SHP77 treated with DMSO at 0.1 percent for 48 hours (cell line): ENCODE results near the gene ITGB2.
"Not testable (repeated sequence)": the region's sequence is repeated elsewhere in the genome, so short reads cannot be mapped to it uniquely, and the experiment has no call there.

Experiments
- DNase-seq: peaks from one replicate; lab custom pipeline; 2025; lab: John Stamatoyannopoulos, UW

ITGB2 gene

GRCh38 chr21:44940116-44940631 is 19.5 kb upstream of the ITGB2 start:
- no peak for DNase-seq

GRCh38 chr21:44939532-44940115 is 18.9 kb upstream of the ITGB2 start, which contains the start of gene SLX9:
Gene SLX9 (plus strand): TSS chr21:44940029. CDS start chr21:44940058, 29 bp downstream.
- DNase-seq: peak; percentile 32

- DNase-seq: no peak
Observed at GRCh38 chr21:44938772-44939531, 18.3 kb upstream of the ITGB2 start.

DNA sequence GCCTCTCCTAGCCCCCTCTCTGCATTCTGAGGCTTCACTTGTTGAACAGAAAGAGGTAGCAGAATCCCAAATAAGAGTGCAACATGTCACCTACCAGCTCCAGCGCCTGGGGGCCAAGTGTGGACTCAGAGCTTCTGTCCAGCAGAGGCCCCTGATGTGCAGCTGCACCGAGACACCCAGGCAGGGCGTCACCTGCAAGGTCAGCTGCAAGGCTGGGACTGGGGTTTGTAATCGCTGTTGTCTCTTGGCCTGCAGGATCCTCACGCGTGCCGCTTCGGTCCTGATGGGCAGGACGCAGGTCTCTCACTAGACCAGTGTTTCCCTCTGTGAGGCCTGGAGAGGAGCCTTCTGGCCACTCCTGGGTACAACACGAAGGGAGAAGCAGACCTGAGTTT is 14.8 kb upstream of the ITGB2 start:
- no peak for DNase-seq

GRCh38 chr21:44934797-44935532 is 14.3 kb upstream of the ITGB2 start:
- DNase-seq: no peak

GRCh38 chr21:44934276-44934675 is 13.6 kb upstream of the ITGB2 start:
- no peak for DNase-seq

DNA sequence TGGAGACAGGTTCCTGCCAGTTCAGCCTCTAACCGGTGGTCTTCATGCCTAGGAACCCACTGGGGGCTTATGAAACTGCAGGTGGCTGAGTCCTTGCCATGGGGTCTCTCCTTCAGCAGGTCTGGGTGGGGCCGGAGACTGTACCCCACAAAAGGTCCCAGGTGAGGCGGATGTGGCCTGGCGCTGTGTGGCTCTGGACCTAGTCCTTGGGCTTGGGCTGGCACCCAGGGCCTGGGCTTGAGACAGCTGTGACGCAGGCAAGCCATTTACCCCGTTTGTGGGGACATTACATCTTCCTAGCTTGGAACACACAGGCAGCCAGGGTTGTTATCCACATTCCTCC is 13.2 kb upstream of the ITGB2 start:
- no peak for DNase-seq

- no peak for DNase-seq
Observed at GRCh38 chr21:44933199-44933917, 12.7 kb upstream of the ITGB2 start.

GRCh38 chr21:44932408-44933181 is 11.9 kb upstream of the ITGB2 start:
- DNase-seq: no peak

DNA sequence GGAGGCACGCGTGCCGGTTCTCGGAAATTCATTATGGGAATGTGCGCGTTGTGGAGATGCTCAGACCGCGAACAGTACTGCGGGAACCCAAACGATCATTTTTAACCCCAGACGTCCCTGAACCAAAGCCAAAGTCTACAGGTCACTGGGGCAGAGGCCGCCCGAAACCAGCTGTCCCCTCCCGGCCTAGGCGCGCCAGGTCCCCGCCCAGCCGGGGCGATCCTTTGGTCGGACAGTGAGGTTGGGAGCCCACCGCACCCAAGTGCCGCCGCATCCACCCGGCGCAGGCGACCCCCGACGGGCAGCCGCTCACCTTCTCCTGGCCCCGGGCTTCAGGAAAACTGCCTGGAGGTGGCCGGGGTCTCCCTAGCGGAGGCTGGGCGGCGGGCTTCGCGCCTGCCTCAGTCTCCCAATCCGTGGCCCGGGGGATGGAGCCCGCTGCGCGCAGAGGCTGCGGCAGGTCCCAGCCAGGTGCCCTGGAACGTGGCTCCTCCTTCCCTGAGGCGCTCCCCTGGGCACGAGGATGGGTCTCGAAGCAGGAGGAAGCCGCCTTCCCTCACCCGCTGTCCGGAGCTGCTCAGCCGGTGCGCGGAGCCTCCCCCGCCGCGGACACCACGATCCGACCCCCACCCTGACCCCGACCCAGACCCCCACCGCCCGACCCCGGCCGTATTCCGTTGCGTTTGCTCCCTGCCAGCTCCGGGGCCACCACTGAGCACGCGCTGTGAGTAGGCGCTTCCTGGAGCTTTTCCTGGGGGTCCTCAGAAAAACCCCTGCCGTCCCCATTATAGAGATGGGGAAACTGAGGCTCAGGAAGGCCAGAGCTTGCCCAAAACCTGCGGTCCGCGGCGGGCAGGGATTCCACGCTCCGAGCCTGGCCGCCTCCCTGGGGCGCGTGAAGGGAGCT is 11.1 kb upstream of the ITGB2 start:
- DNase-seq: no peak

GRCh38 chr21:44931137-44931500 is 10.4 kb upstream of the ITGB2 start:
- DNase-seq: no peak

GRCh38 chr21:44930543-44930981 is 9.9 kb upstream of the ITGB2 start:
- no peak for DNase-seq

- no peak for DNase-seq
Observed at GRCh38 chr21:44929799-44930542, 9.3 kb upstream of the ITGB2 start.

- no peak for DNase-seq
Observed at GRCh38 chr21:44929242-44929798, 8.6 kb upstream of the ITGB2 start.

DNA sequence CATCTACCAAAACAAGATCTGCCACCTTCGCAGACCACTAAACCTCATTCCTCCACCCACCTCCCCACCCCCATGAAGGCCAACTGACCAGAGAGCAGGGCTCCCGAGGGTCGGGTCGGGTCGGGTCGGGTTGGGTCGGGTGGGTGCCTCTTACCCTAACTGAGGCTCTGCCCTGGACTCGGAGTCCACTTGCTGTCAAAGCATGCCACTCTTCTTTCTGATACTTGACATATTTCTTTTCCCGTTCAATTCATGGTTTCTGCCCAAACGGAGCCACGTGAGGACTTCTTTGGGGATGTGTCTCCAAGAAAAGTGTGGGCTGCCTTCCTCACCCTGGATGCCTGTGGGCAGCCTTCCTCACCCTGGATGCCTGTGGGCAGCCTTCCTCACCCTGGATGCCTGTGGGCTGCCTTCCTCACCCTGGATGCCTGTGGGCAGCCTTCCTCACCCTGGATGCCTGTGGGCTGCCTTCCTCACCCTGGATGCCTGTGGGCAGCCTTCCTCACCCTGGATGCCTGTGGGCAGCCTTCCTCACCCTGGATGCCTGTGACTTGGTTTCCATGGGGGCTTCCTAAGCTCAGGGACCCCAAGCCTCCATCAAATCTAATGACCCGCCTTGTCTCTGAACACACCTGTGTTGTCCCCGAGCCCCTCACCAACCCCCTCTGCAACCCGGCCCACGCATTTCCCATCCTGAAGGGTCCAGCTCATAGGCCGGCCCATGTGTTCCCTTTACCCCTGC is 8.0 kb upstream of the ITGB2 start:
- DNase-seq: not testable (repeated sequence)

DNA sequence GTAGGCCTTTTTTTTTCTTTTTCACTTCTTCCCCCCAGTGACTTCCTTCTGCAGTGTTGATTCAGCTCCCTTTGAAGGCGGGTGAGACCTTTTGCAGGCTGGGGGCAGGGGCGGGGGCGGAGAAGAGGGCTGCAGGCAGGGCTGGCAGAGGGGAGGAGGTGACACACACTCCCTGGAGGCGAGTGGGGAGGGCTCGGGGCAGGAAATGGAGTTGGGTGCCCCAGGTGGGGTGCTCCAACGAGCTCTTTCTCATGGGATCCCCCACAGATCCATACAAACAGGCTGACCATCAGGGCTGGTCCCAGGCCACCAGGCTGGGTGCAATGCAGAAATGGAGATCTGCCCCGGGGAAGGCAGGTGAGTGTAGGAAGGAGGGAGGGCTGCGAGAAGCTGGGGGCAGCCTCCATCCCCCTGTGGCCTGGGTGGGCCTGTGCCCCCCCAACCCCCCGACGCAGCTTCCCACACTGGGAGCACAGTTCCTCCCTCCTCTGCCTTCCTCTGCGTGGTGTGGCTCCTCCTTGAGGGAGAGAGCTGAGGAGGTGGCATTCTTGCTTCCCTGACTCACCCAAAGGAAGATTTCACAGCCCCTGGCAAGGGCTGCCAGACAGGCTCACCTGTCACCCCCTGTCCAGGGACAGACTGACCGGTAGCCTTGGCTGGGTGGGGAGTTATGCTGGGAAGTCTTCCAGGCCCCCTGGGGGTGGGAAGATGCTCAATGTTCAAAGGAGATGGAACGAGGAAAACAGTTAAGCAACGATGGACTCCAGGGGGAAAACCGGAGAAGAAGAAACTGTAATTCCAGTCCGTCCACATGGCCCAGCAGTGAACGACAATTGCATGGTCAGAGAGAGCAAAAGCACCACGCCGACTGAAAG is 7.1 kb upstream of the ITGB2 start:
- no peak for DNase-seq

- no peak for DNase-seq
Observed at GRCh38 chr21:44927259-44927586, 6.5 kb upstream of the ITGB2 start.
